Nephron progenitor cell (in vitro differentiated cells): ENCODE data around the gene MEIS1.

Source experiments
- DNase-seq: peaks from one replicate; pipeline ENCODE4 v3.0.0; 2021
- H3K27ac Mint-ChIP-seq: 2 replicates; pipeline ENCODE4 v1.8.0; 2021; ENCODE audit warnings: mild to moderate bottlenecking, moderate library complexity, mixed read lengths
- H3K27me3 Mint-ChIP-seq: 2 replicates; pipeline ENCODE4 v1.8.0; 2021; ENCODE audit warnings: mild to moderate bottlenecking, low read depth, mixed read lengths; ENCODE audit not compliant: poor library complexity
- H3K36me3 Mint-ChIP-seq: 2 replicates; pipeline ENCODE4 v1.8.0; 2021; ENCODE audit warnings: low read depth, mixed read lengths
- H3K4me1 Mint-ChIP-seq: 2 replicates; pipeline ENCODE4 v1.8.0; 2021; ENCODE audit warnings: mixed read lengths
- H3K4me3 Mint-ChIP-seq: 2 replicates; pipeline ENCODE4 v1.8.0; 2021; ENCODE audit warnings: mild to moderate bottlenecking, moderate library complexity, mixed read lengths
- H3K9me3 Mint-ChIP-seq: 2 replicates; pipeline ENCODE4 v1.8.0; 2021; ENCODE audit warnings: mild to moderate bottlenecking, moderate library complexity, mixed read lengths
- TF ChIP-seq, protein P1 (sequence below): fragments of 200-600 bp; sonication (generic); IDR thresholded peaks from 2 replicates; pipeline ENCODE4 v1.5.0; 2021; ENCODE audit warnings: antibody characterized with exemption

MEIS1 gene

DNA sequence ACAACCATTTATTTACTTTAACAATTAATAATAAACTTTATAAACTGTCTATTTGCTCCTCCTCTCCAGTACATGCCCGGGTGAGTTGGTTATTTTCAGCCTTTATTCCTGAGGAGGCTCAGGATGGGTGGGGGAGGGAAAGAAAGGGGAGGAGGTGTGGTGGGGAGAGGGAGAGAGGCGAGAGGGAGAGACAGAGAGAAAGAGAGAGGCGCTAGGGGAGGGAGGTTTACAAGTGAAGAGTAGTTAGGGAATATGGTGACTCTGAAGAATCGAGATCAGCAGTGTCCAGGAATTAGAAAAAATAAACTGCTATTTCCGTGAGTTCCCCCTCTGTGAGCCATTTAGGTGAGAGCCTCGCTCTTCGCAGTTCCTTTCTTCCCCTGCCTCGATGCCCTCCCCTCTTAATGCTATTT is 138.9 kb downstream of the MEIS1 start:
- H3K9me3 Mint-ChIP-seq = no peaks in the 10 kb centered on the region
- peaks cover 3% of the 10 kb centered on the region for H3K27me3 Mint-ChIP-seq
- peaks cover 62% of the 10 kb centered on the region for H3K4me1 Mint-ChIP-seq
- DNase-seq = no peak
- TF ChIP-seq, protein P1, sequence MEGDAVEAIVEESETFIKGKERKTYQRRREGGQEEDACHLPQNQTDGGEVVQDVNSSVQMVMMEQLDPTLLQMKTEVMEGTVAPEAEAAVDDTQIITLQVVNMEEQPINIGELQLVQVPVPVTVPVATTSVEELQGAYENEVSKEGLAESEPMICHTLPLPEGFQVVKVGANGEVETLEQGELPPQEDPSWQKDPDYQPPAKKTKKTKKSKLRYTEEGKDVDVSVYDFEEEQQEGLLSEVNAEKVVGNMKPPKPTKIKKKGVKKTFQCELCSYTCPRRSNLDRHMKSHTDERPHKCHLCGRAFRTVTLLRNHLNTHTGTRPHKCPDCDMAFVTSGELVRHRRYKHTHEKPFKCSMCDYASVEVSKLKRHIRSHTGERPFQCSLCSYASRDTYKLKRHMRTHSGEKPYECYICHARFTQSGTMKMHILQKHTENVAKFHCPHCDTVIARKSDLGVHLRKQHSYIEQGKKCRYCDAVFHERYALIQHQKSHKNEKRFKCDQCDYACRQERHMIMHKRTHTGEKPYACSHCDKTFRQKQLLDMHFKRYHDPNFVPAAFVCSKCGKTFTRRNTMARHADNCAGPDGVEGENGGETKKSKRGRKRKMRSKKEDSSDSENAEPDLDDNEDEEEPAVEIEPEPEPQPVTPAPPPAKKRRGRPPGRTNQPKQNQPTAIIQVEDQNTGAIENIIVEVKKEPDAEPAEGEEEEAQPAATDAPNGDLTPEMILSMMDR = no peak
- H3K4me3 Mint-ChIP-seq = no peak overlapping the region
- peaks cover 22% of the 10 kb centered on the region for H3K36me3 Mint-ChIP-seq
- peak overlapping the region; percentile 95 for H3K27ac Mint-ChIP-seq

DNA sequence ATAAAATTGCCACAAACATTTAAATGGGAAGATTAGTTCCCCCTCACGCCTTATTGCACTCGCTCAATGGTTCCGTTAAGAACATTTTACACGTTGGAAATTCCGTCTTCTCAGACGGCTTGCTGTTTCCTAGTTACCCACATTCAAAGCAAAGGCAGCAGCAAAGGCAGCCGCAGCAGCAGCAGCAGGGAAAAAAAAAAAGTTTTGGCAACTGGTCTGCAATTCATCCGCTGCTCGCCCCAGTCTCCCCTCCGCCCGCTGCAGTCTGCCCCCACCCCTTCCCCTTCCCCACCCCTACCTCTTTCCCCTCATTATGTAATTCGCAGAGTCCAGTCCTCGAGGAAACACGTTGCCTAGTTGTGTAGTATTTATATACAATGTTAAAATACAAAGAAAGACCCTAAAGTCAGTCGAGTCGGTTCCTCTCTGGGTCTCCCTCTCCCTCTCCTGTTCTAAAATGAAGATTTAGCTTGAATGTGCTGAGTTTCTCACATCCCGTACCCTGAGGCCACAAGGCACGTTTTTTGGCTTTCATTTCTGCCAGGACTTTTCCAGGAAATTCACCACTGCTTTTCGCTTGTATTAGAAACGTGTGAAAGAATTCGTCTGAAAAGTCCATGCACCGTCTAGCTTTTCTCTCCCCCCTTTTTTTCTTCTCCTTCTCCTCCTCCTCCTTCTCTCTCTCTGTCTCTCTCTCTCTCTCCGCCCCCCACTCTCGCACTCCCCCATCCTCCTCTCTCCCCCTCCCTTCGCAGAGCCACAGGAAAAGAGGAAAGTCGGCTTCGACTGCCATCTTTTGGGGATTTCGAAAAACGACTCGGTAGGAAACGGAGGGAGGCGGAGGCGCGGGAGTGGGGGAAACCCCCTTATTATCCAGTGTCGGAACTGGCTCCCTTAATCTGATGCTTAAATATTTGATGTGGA is 140.0 kb downstream of the MEIS1 start:
- peak; percentile 74 for DNase-seq
- H3K4me1 Mint-ChIP-seq = peaks cover 62% of the 10 kb centered on the region

DNA sequence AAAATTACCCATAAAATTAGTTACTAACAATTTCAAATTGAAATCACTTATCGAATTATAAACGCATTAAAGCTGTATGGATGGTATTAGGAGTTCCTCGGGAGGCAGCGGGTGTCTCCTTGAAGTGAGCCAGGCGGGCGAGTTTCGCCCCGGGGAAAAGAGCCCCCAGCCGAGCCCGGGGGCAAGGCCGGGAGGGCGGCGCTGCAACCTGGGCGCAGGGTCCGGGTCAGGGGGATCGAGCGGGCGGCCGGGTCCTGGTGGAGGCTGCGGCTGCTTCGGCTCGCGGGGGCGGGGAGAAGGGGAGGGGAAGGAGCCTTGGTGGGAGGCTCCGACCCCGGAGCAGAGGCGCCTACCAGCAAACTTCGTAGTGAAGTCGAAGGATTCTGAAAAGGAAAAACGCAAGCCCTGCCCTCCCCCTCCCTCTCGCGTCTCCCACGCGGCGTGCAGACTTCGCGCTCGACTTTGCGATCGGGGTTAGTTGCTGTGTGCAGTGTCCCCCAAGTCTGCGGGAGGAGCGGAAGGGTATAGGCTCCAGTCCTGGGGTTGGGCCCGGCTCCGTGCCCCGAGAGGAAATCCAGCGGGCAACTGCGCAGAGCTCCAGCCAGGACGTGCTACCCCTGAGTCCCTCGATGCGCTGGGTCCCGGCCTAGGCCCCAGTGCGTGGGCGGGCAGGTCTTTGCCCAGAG is 140.8 kb downstream of the MEIS1 start:
- H3K4me1 Mint-ChIP-seq = peaks cover 62% of the 10 kb centered on the region
- no peak overlapping the region for H3K4me3 Mint-ChIP-seq
- DNase-seq = peak; percentile 72
- H3K36me3 Mint-ChIP-seq = peaks cover 16% of the 10 kb centered on the region
- TF ChIP-seq, protein P1 = no peak
- H3K27ac Mint-ChIP-seq = peak overlapping the region; percentile 100
- H3K9me3 Mint-ChIP-seq = no peaks in the 10 kb centered on the region
- peaks cover 7% of the 10 kb centered on the region for H3K27me3 Mint-ChIP-seq

More for the DNA sequence above, 140.0 kb downstream of the MEIS1 start:
- TF ChIP-seq, protein P1 = peak; percentile 42
- Mint-ChIP-seq H3K36me3 (peaks cover 16% of the 10 kb centered on the region), H3K27ac (peak overlapping the region; percentile 100), H3K27me3 (peaks cover 7% of the 10 kb centered on the region), H3K4me3 (no peak overlapping the region), H3K9me3 (no peaks in the 10 kb centered on the region)

DNA sequence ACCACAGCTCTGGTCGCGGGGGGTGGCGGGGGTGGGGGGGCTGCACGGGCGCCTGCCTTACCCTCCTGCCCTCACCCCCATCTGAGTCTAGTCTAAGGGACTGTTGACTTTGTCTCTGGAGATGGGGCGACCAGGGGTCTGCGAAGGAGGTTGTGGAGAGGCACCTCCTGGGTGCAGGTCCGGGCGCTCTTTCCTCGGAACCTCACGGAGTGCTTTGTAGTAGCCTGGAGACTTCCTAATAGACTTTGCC is 141.3 kb downstream of the MEIS1 start:
- Mint-ChIP-seq H3K4me3 (no peak overlapping the region), H3K4me1 (peaks cover 62% of the 10 kb centered on the region), H3K27me3 (peaks cover 7% of the 10 kb centered on the region), H3K9me3 (no peaks in the 10 kb centered on the region), H3K27ac (peak overlapping the region; percentile 99), H3K36me3 (peaks cover 11% of the 10 kb centered on the region)
- no peak for DNase-seq
- TF ChIP-seq, protein P1 = no peak

DNA sequence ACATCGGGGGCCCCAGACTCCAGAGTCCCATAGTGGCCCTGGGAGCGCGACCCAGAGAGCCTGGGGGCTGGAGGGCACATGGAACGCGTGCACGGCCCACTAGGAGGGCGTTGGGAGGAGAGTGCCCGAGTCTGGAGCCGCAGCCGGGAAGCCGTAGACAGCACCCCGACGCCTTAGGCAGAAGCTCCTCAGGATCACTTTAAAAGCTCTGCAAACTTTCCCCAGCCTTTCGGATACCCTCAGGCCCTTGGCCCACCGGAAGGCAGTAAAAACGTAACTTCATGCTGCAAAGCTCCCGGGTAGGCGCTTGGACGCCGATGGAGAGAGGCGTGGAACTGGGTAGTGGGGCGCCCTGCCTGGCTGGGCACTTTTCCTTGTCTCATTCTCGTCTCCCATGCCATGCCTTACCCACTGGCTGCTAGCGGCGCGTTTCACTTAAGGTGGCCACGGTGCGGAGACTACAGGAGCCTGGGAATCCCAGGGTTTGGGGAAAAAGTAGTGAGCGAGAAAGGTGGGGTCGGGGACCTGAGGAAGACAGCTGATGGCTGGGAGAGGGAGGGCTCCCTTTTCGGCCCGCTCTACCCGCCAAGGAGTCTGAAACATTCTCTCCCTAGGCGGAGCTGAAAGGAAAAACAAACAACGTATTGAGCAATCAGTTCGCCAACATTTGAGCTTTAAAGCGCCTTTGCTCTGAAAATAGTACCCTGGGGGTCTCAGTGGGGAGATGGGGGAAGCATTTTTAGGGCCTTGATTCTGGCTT is 141.8 kb downstream of the MEIS1 start:
- TF ChIP-seq, protein P1 = no peak
- H3K4me3 Mint-ChIP-seq = no peak overlapping the region
- H3K27ac Mint-ChIP-seq = peak overlapping the region; percentile 99
- no peaks in the 10 kb centered on the region for H3K9me3 Mint-ChIP-seq
- no peak for DNase-seq
- peaks cover 7% of the 10 kb centered on the region for H3K27me3 Mint-ChIP-seq
- H3K36me3 Mint-ChIP-seq = peaks cover 6% of the 10 kb centered on the region
- H3K4me1 Mint-ChIP-seq = peaks cover 58% of the 10 kb centered on the region
